Right hindlimb (tissue), 1 donor: ENCODE data around the gene GPC3.

Experiments used
- DNase-seq: peaks from one replicate; pipeline ENCODE4 v3.0.0-alpha.2; 2018

Gene GPC3

DNA sequence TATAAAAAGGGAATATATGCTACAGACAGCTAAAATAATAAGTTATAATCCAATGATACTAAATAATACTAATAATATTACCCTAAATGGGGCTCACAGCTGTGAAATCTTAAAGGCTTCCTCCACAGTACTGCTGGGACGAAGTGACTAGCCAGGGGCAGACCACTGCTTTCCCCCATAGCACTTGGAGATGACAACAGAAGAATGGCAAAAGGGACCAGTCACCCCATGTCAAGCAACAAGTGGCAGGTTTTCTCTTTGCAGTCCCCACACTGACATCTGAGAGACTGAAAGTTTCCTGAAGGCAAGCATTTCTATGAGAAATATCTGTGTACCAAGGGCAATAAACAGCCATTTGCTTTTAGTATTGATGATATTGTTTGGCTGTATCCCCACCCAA lies 396.6 kb downstream of the GPC3 start:
- DNase-seq = no peak

DNA sequence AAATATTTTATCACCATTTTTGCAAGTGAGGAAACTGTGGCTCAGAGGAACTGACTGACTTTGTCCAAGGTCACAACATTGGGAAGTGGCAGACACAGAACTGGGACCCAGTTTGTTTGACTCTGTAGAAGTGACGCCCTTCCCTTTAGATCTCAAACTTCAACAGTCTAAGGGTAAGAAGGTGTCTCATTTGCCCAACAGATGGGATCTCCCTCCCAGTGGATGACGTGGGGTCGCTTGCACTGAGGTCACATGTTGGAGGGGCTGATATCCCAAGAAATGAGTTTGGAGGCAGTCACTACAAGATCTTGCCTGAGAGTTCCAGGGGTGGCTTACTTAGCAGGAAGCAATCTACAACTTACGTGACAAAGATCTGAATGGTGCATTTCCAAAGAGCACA lies 397.6 kb downstream of the GPC3 start:
- DNase-seq = no peak

DNA sequence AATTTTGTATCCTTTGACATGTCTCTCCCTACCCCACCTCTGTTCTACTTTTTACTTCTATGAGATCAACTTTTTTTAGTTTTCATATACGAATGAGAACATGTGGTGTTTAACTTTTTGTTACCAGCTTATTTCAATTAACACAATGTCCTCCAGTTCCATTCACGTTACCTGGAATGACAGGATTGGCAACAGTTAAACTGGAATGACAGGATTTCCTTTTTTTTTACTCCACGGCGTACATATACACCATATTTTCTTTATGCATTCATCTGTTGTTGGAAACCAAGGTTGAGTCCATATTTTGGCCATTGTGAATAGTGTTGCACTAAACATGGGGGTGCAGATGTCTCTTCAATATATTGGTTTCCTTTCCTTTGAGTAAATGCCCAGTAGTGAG lies 398.3 kb downstream of the GPC3 start:
- DNase-seq = no peak

DNA sequence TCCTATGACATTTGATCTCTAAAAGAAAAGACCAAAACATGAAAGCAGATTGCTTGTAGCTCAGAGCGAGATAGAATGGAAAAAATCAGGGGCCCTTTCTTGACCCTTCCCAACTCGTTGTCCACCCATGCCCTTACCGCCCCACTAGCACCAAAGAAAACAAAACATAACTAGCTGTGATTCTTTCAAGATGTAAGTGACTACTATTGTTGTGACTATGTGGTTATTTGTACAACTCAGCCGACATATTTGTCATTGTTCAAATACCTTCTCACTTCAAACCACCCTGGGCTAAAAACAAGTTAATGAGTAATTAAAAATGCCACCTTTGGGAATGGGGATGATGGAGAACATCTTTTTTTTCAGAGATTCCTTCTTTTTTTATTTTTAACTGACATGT lies 399.0 kb downstream of the GPC3 start:
- no peak for DNase-seq

DNA sequence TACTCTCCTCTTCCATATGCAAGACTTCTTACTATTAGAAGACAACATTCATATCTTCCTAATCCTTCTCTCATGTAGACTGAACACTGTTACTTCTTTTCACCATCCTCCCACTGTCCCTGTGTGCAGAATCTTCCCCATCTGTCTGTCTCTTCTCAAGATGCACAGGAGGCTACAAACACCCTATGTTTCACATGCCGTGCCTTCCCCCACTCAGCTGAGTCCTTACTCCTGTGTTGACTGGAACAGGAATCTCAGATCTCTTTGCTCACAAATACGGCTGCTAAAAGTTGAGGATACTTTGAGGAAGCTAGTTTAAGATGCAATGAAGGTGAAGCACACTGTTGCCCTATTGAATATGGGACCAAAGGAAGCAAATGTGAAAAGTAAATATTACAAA lies 401.6 kb downstream of the GPC3 start:
- DNase-seq = no peak

DNA sequence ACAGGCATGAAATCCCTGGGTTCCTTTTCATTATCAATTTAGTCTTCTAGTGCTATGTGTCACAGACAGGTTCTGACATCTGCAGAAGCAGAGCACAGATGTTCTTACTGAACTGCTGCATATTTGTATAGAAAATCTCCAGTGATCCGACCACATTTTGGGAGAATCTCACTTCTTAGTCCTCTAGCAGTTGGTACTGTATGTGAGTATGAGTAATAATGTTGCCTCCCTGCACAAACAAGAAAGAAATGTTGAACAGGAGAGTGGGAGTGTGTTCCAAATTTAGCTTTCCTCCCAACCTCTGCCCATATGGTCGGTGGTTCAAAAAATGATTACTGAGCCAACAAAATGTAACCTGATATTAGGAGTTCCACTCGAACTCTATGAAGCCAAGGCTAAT lies 404.8 kb downstream of the GPC3 start:
- no peak for DNase-seq

DNA sequence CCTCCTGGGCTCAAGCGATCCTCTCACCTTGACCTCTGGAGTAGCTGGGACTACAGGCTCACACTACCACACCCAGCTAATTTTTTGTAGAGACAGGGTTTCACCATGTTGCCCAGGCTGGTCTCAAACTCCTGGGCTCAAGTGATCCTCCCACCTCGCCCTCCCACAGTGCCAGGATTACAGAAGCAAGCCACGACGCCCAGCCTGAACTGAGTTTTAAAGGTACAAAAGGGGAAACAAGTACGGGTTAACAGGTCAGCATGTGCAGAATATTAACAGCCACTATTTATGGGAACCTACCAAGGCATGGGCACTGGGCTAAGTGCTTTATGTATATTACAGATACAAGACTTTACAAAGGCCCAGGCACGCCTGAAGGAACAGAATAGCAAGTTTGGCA lies 405.8 kb downstream of the GPC3 start:
- no peak for DNase-seq

DNA sequence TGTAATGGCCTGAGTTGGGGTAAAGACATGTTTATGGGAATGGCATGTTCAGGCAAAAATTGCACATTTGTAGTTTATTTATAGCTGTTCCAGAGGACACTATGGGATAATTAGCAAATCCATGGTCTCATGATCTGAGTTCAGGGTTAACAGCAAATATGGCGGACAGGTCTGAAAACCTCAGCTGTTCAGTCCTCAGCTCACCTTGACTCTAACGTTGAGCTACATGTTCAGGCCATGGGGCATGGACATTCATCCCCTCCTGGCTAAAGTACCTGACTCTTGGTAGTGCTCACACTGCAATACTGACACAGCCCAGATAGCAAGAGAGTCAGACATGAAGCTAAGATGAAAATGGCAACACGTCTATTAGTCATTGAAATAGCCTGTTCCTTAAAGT lies 408.5 kb downstream of the GPC3 start:
- no peak for DNase-seq

DNA sequence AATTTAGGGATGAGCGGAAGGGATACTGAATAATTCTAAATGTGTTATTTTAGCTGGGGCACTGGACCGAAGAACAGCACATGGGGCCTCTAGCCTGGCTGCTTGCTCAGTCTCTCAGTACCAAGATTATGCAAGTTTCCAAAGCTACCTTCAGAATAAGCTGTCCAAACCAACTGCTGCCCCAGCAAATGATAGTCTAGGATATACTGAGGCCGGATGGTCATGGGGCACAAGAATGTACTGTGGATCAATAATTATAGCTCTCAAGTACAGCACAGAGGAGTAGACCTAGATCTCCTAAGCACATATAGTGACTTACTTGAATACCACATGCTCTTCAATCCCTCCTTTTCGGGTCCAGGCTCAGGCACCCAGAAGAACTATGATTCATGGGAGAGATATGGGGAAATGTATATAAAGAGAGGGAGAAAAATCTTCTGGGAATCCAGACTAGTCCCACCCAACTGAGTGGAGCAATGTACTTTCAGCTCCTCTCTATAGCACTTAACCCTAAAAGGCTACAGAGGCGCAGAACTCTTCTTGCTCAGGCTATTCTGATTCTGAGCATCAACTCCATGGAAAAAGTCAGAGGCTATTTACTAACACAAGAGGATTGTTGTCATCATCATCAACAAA lies 409.8 kb downstream of the GPC3 start:
- DNase-seq = no peak

DNA sequence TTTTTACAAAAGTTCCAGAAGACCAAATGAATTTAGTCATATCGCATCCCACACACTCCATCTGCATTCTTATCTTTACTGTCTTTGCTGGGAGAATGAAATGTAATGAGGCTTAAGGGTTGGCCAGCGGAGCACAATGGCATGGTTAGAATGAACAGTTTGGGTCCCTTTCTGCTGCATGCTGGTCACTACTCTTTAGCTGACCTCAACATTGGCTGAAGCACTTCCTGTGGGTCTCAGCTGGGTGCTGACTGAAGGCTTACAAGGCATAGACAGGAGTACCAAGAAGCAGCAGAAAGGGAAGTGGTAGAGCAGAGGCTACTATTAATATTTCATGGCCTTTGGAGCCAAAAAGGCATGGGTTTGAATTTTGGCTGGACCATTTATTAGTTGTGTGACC lies 410.7 kb downstream of the GPC3 start:
- no peak for DNase-seq

DNA sequence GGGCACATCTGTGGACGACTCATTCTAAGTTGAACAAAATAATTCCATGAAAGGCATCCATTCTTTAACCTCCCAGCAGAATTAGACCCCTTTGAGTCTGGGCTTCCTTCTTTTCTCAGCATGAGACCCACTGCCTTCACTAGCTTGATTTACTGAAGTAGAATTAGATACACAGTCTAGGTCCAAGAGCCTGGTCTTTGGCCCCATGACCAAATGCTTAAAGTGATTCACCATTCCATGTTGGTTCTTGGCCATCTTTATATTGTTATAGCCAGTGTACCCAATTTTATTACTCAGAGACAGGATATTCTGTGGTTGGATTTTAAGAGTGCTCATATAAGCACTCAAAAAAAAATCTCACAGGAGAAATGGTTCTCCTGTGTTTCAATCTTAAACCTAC lies 414.8 kb downstream of the GPC3 start:
- no peak for DNase-seq

DNA sequence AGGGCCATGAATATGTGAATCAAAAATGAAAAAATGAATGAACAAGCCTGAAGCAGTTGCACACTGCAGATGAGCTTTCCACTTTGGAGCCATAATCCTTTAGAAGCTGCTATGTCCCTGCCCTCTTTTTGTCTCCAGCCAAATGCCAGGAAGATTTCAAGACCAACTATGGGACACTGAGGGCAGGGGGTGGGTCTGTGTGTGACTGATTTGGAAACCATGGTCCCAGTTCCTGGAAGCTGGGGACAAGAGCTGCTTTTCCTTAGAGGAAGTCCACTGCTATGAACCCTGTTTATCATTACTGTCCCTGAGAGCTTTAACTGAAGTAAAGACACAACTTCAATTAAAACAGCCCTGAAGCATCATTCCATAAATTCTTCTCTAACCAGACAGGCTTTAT lies 416.2 kb downstream of the GPC3 start:
- DNase-seq = no peak

DNA sequence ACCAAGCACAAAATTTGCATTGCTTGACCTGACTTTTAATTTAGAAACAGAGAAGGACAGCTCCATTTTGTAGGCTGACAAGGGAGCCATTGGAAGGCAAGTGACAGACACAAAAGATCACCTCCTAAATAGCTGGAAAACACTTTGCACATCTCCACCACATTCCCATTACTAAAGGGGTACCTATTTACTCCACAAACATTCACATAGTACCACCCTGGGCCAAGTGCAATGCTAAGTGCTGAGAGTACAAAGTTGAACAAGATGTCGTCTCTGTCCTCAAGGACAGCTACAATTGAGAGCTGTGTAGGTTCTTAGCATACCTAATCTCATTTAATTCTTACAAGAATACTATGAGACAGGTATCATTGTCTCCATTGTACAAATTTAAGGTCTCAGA lies 417.3 kb downstream of the GPC3 start:
- DNase-seq = no peak

DNA sequence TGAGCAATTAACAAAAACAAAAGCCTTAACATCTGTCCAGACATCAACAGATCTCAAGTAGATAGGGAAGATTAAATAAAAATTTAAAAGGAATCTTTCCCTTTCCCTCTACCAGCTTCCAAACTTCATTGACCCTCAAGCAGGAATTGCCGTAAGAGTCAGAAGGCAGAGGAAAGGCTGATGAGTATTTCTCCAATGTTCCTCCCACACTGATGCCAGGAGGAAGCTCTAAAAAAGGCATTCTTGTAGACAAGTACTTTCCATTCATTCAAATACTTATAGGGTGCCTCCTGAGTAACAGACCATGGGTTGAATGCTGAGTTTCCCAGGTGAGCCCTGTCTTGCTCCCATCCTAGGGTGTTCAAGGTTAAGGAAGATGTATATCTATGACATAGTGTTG lies 418.5 kb downstream of the GPC3 start:
- DNase-seq = no peak

DNA sequence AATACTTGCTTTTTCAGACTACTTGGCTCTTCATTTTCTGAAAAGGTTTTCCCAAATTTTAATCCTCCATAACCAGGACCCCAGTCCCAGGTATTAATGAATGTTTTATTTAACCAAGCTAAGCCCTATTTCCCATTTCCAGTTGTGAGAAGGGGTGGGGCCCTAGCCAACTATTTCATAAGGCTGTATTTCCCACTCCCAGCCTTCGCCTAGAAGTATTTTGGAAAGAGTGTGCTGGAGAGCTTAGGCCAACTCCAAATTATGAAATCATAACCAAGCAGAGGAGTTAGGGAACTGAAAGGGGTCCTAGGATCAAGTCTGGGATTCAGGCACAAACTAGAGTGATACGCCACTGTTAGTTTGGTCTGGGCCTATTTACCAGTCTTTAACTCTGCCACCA lies 421.7 kb downstream of the GPC3 start:
- DNase-seq = no peak

DNA sequence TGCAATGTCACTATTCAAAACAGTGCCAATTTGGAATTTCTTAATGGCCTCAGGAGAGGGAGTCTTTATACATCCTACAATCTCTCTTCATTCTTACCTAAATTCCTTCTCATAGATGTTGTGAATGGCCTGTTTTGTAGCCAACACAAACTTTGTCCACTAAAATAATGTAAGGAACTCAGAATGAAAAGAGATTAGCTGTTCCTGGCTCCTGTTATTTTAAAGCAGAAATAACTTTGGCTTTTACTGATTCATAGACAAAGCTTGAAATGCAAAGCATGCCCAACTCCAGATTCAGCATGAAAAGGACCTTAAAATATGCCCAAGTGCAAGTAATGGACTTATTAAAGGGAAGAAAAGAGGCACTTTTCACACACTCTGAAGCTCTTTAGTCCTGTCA lies 424.1 kb downstream of the GPC3 start:
- DNase-seq = no peak

DNA sequence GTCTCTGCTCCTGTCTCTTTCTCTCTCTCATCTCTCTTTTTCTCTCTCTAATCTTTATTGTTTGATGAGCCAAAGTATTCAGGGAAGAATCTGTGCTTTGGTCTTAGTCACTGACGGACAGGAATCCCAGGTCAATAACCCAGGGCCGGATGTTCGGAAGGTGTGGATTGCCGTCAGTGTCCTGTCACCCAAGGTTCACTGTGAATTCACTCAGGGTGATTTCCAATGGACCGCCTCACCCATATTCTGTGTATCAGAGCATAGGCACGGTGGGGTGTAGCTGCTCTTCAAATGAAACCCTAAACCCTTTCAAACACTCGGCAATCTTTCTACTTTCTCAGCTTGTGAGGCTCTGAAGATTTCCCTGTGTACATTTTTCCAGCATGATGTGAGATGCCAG lies 425.5 kb downstream of the GPC3 start:
- no peak for DNase-seq

DNA sequence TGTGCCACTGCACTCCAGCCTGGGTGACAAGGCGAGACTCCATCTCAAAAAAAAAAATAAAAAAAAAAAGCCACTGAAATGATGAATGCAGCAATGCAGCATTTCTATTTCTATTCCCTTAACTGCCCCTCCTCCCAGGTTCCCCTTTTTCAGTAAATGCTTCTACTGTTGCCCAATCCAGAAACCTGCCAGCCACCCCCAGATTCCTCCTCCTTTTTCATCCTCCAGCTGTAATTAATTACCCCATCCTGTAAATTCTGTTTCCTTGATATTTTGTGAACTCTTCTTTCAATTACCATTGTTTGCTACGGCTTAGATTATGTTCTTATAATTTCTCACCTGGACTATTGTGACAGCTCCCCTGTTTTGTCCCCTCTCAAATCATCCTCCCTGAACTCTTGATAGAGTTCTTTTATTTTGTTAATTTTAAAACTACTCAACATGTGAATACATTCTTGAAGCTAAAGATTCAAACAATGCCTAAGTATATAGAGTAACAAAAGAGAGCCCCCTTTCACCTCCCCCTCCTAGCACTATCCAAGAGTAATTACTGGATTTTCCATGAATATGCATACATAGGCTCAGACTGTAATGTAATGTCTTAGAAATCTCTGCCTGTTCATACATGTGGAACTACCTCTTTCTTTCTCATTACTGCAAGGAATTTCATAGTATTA lies 429.5 kb downstream of the GPC3 start:
- DNase-seq = no peak

DNA sequence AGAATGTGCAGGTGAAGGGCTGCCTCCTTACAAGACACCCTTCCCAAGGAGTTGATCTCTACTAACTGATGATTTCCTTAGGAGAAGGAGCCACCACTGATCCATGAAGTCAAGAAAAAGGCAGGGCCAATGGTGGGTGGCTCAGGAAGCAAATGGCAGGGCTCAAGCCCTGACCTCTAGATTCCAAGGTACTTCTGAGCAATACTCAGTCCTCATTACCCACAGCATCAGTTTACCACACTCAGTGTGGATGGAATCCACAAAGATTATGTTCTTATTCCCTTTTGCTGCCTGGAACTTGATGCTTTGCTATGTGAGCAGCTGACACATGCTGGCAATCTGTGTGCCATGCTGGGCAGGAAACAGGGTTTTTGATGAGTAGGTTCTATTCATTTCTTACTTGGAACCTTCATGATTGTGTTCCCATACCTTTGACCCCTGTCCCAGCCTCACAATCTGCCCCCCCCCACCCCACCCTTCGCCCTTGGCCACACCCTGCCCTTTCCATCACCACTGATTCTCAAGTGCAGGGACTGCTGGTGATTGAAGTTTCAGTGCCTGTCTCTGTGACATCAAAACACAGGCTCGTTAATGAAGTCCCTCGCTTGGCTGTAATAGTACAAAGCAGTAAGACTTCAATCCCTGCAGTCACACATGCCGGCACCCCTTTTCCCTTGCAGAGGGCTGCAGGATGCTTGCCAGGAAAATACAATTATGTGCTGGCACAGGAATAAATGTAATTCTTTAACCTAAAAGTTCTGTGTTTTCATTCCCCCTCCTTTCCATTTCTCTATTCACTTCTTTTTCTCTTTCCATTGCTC lies 434.5 kb downstream of the GPC3 start:
- no peak for DNase-seq

DNA sequence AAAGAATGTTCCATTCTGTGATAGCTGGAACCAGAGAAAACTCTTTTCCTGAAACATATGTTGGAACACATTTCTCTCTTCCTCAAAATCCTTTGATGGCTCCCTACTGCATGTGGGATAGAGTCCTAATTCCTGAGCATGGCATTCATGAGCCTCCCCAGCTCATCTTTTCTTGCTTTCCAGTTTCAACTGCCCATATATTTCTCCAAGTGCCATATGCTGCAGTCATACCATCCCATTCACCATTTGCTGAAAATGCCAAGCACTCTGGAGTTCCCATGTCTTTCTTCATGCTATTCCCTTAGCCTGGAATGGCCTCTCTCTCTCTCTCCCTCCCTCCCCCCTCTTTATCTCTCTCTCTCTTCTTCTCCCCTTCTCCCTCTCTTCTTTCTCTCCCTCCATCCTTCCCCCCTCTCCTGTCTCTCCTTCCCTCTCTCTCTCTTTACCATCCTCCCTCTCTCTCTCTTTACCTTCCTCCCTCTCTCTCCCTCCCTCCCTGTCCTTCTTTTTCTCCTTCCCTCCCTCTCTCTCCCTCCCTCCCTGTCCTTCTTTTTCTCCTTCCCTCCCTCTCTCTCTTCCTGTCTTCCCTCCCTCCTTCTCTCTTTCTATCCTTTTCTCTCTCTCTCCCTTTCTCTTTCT lies 436.0 kb downstream of the GPC3 start:
- DNase-seq = no peak

DNA sequence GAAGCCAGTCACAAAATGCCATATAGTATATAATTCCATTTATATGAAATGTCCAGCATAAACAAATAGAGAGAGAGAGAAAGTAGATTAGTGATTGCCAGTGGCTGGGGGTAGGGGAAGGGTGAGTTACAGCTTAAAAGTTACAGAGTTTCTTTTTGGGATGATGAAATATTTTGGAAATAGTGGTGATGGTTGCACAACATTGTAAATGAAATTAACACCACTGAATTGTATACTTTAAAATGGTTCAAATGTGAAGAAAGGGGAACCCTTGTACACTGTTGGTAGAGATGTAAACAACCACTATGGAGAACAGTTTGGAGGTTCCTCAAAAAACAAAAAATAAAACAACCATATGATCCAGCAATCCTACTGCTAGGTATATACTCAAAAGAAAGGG lies 439.0 kb downstream of the GPC3 start:
- no peak for DNase-seq

DNA sequence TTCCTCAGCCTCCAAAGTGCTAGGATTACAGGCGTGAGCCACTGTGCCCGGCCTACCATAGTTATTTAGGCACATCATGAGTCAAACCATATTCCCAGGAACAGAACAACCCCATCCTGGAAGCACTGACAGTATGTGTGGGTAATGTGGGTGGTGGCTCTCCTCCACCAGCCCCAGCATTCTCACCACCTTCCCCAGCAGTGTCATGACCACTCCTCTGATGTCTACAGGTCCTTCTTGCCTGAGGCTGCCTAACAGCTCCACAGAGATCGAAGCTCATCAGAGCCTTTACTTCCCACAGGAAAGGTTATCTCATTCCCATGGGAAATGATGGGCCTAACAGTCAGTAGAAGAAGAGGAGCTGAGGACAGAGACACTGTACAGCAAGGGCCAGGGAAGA lies 440.6 kb downstream of the GPC3 start:
- no peak for DNase-seq

DNA sequence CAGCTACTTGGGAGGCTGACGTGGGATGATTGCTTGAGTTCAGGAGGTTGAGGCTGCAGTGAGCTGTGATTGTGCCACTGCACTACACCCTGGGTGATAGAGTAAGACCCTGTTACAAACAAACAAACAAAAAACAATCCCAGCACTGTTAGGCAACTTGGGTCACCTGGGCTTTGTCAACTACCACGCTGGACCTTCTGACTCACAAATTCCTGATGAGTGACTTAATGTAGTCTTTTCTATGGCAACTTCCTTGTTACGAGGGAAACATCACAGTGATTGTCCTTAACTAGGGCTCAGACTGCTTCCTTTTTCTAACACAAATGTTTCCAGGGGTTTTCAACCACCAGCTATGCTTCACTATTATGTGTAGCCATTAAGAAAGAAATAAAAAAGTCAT lies 441.3 kb downstream of the GPC3 start:
- no peak for DNase-seq

DNA sequence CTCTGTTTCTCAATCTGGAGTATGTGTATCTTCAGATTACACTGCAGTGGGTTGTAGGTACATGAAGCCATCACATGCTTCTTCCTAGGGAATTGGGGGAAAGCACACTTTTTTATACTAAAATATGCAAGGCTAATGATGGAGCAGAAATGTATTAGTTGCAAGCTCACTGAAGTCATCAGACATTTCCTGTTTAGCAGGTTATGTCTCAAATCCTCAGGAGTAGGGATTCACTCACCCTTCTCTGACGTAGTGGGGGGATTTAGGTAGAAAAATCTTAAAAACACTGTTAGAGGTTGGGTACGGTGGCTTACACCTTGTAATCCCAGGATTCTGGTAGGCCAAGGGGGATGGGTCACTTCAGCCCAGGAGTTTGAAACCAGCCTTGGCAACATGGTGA lies 441.7 kb downstream of the GPC3 start:
- DNase-seq = no peak
